Progenitor cell of endocrine pancreas (in vitro differentiated cells): ENCODE measurements around the gene PHLDA2. TPM values are rescaled to one million over a fixed set of nuclear protein-coding genes. Genes with fewer than 3 reads are reported as not detected.
"Not testable (repeated sequence)": the region's sequence is repeated elsewhere in the genome, so short reads cannot be mapped to it uniquely, and the experiment has no call there.

Experiments used
- DNase-seq: peaks from one replicate; pipeline ENCODE4 v3.0.0; 2021; ENCODE audit warnings: low spot score; ENCODE audit not compliant: unreplicated experiment
- H3K27ac Mint-ChIP-seq: 2 replicates; pipeline ENCODE4 v1.8.0; 2021; ENCODE audit warnings: mild to moderate bottlenecking, moderate library complexity, mixed read lengths
- H3K27me3 Mint-ChIP-seq: 2 replicates; pipeline ENCODE4 v1.8.0; 2021; ENCODE audit warnings: mixed read lengths
- H3K36me3 Mint-ChIP-seq: 2 replicates; pipeline ENCODE4 v1.8.0; 2022; ENCODE audit warnings: mixed read lengths; ENCODE audit not compliant: insufficient read depth
- H3K4me1 Mint-ChIP-seq: 2 replicates; pipeline ENCODE4 v1.8.0; 2021; ENCODE audit warnings: low read depth, mixed read lengths
- H3K4me3 Mint-ChIP-seq: 2 replicates; pipeline ENCODE4 v1.8.0; 2021; ENCODE audit warnings: low read depth, mild to moderate bottlenecking, moderate library complexity, mixed read lengths
- H3K9me3 Mint-ChIP-seq: 2 replicates; pipeline ENCODE4 v1.8.0; 2021; ENCODE audit warnings: low read depth, mixed read lengths
- CTCF ChIP-seq: fragments of 200-600 bp; sonication (generic); IDR thresholded peaks from one replicate; pipeline ENCODE4 v1.5.0; 2021; ENCODE audit warnings: antibody characterized with exemption, mild to moderate bottlenecking; ENCODE audit not compliant: unreplicated experiment
- total RNA-seq: library from RNA; stranded (reverse); gene quantifications from 2 replicates; pipeline ENCODE4 v1.2.1, GENCODE V29; 2021

The PHLDA2 gene
- total RNA-seq, 1 donor from 2014 or later: 1.2 TPM

- Mint-ChIP-seq H3K4me1 (no peaks in the 10 kb centered on the region), H3K4me3 (no peak overlapping the region), H3K9me3 (no peaks in the 10 kb centered on the region), H3K36me3 (no peaks in the 10 kb centered on the region), H3K27ac (no peak overlapping the region), H3K27me3 (peaks cover 22% of the 10 kb centered on the region)
- no peak for DNase-seq
- TF ChIP-seq CTCF: no peak
These were observed 18.0 kb downstream of the PHLDA2 start for GRCh38 chr11:2911088-2911784.

- Mint-ChIP-seq H3K4me3 (no peak overlapping the region), H3K36me3 (no peaks in the 10 kb centered on the region), H3K9me3 (peaks cover 5% of the 10 kb centered on the region), H3K27me3 (peaks cover 28% of the 10 kb centered on the region), H3K27ac (no peak overlapping the region), H3K4me1 (no peaks in the 10 kb centered on the region)
- no peak for TF ChIP-seq CTCF
- no peak for DNase-seq
These were observed 18.7 kb downstream of the PHLDA2 start for GRCh38 chr11:2910401-2910955.

GRCh38 chr11:2909133-2909902 is 19.9 kb downstream of the PHLDA2 start:
- no peak for DNase-seq
- peaks cover 3% of the 10 kb centered on the region for H3K36me3 Mint-ChIP-seq
- peaks cover 9% of the 10 kb centered on the region for H3K9me3 Mint-ChIP-seq
- no peaks in the 10 kb centered on the region for H3K4me1 Mint-ChIP-seq
- peaks cover 33% of the 10 kb centered on the region for H3K27me3 Mint-ChIP-seq
- no peak for TF ChIP-seq CTCF
- no peak overlapping the region for H3K4me3 Mint-ChIP-seq
- H3K27ac Mint-ChIP-seq: no peak overlapping the region

GRCh38 chr11:2908130-2908529 is 21.1 kb downstream of the PHLDA2 start:
- H3K4me1 Mint-ChIP-seq: no peaks in the 10 kb centered on the region
- H3K36me3 Mint-ChIP-seq: peaks cover 3% of the 10 kb centered on the region
- no peak for DNase-seq
- TF ChIP-seq CTCF: no peak
- H3K27me3 Mint-ChIP-seq: peaks cover 34% of the 10 kb centered on the region
- peaks cover 9% of the 10 kb centered on the region for H3K9me3 Mint-ChIP-seq
- no peak overlapping the region for H3K4me3 Mint-ChIP-seq
- H3K27ac Mint-ChIP-seq: no peak overlapping the region

- not testable (repeated sequence) for H3K4me3 Mint-ChIP-seq, H3K27ac Mint-ChIP-seq, H3K36me3 Mint-ChIP-seq, H3K9me3 Mint-ChIP-seq, H3K4me1 Mint-ChIP-seq, DNase-seq
- peaks cover 36% of the 10 kb centered on the region for H3K27me3 Mint-ChIP-seq
These were observed 23.9 kb downstream of the PHLDA2 start for GRCh38 chr11:2905299-2905698.
